K562 (cell line): ENCODE data around the gene PACRG. TPM values are rescaled to one million over a fixed set of nuclear protein-coding genes. Genes with fewer than 3 reads are reported as not detected.

Experiments
- ATAC-seq: fragments of 200-7000 bp; cut with Tn5 transposase; 3 replicates; pipeline ENCODE4 v1.9.1; 2020; ENCODE audit warnings: moderate library complexity
- BruUV-seq: library from RNA; stranded (reverse); fragments of 400-500 nt; replicated peaks from 2 replicates; lab custom pipeline; 2021; lab: Mats Ljungman, UMichigan
- CTCF ChIA-PET: fragments of 300-600 bp; formaldehyde crosslinking; extraction: SDS; loops from one replicate; lab custom pipeline; 2021; ENCODE audit warnings: low intra/inter-chr PET ratio; lab: Yijun Ruan, JAX
- POLR2A ChIA-PET: fragments of 300-600, 350-650 bp; sonication (Branson Sonifier 250); formaldehyde crosslinking; extraction: SDS; loops from one replicate; lab custom pipeline; 2021; ENCODE audit warnings: antibody characterized with exemption, inconsistent platforms; lab: Yijun Ruan, JAX
- DNase-seq, 4 experiments: peaks; one replicate each; pipeline versions ENCODE4 v3.0.0 to v3.0.0-alpha.2; 2011 to 2018; ENCODE audit warnings: low spot score in 3 of 4, mixed read lengths in 3 of 4; ENCODE audit errors: extremely low read depth in 1 of 4
- FAIRE-seq: peaks from 2 replicates; lab custom pipeline; 2011; peaks lifted over from hg19 to GRCh38; lab: Jason Lieb, UNC
- H2AFZ ChIP-seq: 2 replicates; pipeline ENCODE4 v1.6.0; 2011; ENCODE audit warnings: low read depth, low read length, control low read depth, inconsistent platforms
- H3K27ac ChIP-seq: fragments of 200-600 bp; 3 replicates; pipeline ENCODE4 v1.8.0; 2011; ENCODE audit warnings: low read depth, mild to moderate bottlenecking, control low read depth, inconsistent platforms, low read length, moderate library complexity, mixed read lengths; ENCODE audit errors: extremely low read depth
- H3K27me3 ChIP-seq, 2 experiments: fragments of 300-600 bp in 1 of 2; 2 replicates in 1 of 2; 3 replicates in 1 of 2; pipeline versions ENCODE4 v1.6.0 to v1.8.0; 2011; ENCODE audit warnings: inconsistent platforms in 2 of 2, low read length in 2 of 2, mild to moderate bottlenecking in 1 of 2, mixed read lengths in 1 of 2, moderate library complexity in 1 of 2; ENCODE audit not compliant: control insufficient read depth in 2 of 2, insufficient read depth in 2 of 2
- H3K36me3 ChIP-seq: fragments of 300-600 bp; 3 replicates; pipeline ENCODE4 v1.8.0; 2011; ENCODE audit warnings: mild to moderate bottlenecking, low read length, inconsistent platforms; ENCODE audit not compliant: control insufficient read depth, insufficient read depth
- H3K4me1 ChIP-seq, 2 experiments: fragments of 200-600 bp in 1 of 2; replicated peaks in 1 of 2; 2 replicates in 1 of 2; 3 replicates in 1 of 2; pipeline versions ENCODE4 v1.5.1 to v1.8.0; 2011; ENCODE audit warnings: inconsistent platforms in 2 of 2, low read length in 2 of 2, mild to moderate bottlenecking in 1 of 2, mixed read lengths in 1 of 2, moderate library complexity in 1 of 2; ENCODE audit not compliant: control insufficient read depth in 2 of 2, insufficient read depth in 2 of 2
- H3K4me2 ChIP-seq: 2 replicates; pipeline ENCODE4 v1.6.1; 2011; ENCODE audit warnings: low read length, control low read depth, inconsistent platforms, mixed read lengths; ENCODE audit not compliant: insufficient read depth
- H3K4me3 ChIP-seq: fragments of 200-600 bp; sonication (generic), shearing (Covaris generic); 2 replicates; pipeline ENCODE4 v1.5.1; 2016; ENCODE audit warnings: control low read depth, inconsistent platforms
- H3K79me2 ChIP-seq: fragments of 200-600 bp; 3 replicates; pipeline ENCODE4 v1.8.0; 2011; ENCODE audit warnings: low read length, inconsistent platforms; ENCODE audit not compliant: control insufficient read depth, insufficient read depth
- H3K9ac ChIP-seq, 2 experiments: 2 replicates each; pipeline versions ENCODE4 v1.6.0 to v1.6.1; 2011; ENCODE audit warnings: low read depth in 2 of 2, low read length in 2 of 2, control low read depth in 1 of 2, inconsistent platforms in 1 of 2, mild to moderate bottlenecking in 1 of 2, mixed read lengths in 1 of 2; ENCODE audit not compliant: insufficient read depth in 1 of 2
- H3K9me1 ChIP-seq: one replicate; pipeline ENCODE4 v1.6.0; 2011; ENCODE audit warnings: inconsistent platforms, mild to moderate bottlenecking, low read length, moderate library complexity; ENCODE audit not compliant: control insufficient read depth, insufficient read depth
- H3K9me3 ChIP-seq: replicated peaks from 2 replicates; pipeline ENCODE4 v1.5.1; 2011; ENCODE audit warnings: low read depth, low read length, inconsistent platforms; ENCODE audit not compliant: control insufficient read depth, insufficient read depth
- H4K20me1 ChIP-seq: replicated peaks from 2 replicates; pipeline ENCODE4 v1.6.1; 2011; ENCODE audit warnings: low read length, inconsistent platforms, mixed read lengths; ENCODE audit not compliant: control insufficient read depth, insufficient read depth
- PCBP1 ChIP-seq: fragments of 200-400 bp; formaldehyde crosslinking; IDR thresholded peaks from 2 replicates; pipeline ENCODE4 v1.6.1; 2018; ENCODE audit warnings: mild to moderate bottlenecking, low read depth, low read length; ENCODE audit not compliant: poor library complexity, severe bottlenecking
- POLR3G ChIP-seq: IDR thresholded peaks from 2 replicates; pipeline ENCODE4 v1.6.1; 2011; ENCODE audit not compliant: insufficient read length, insufficient replicate concordance; ENCODE audit errors: extremely low read depth
- SRSF1 ChIP-seq: fragments of 200-400 bp; formaldehyde crosslinking; IDR thresholded peaks from 2 replicates; pipeline ENCODE4 v1.6.1; 2017; ENCODE audit warnings: mild to moderate bottlenecking, low read depth, low read length, moderate library complexity
- THRA ChIP-seq: fragments of 450-650 bp; IDR thresholded peaks from 2 replicates; pipeline ENCODE4 v1.6.1; 2017; ENCODE audit warnings: mild to moderate bottlenecking, moderate library complexity
- USF2 ChIP-seq: sonication (generic); formaldehyde crosslinking; IDR thresholded peaks from 2 replicates; pipeline ENCODE4 v1.5.0; 2020; ENCODE audit warnings: missing genetic modification reagents
- ZNF174 ChIP-seq: fragments of 250-450 bp; sonication (Bioruptor Pico); IDR thresholded peaks from 2 replicates; pipeline ENCODE4 v1.4.0; 2020; ENCODE audit warnings: mild to moderate bottlenecking
- ZNF175 ChIP-seq: fragments of 200-800 bp; sonication (Bioruptor generic); IDR thresholded peaks from 2 replicates; pipeline ENCODE4 v1.6.1; 2016; ENCODE audit warnings: low read depth, mild to moderate bottlenecking, missing genetic modification characterization, missing compliant biosample characterization
- ZNF280B ChIP-seq: fragments of 250-450 bp; sonication (Bioruptor Pico); IDR thresholded peaks from 2 replicates; pipeline ENCODE4 v1.5.1; 2021; ENCODE audit warnings: mild to moderate bottlenecking
- ZNF316 ChIP-seq: fragments of 450-650 bp; IDR thresholded peaks from 2 replicates; pipeline ENCODE4 v1.6.1; 2016
- ZNF347 ChIP-seq: fragments of 450-650 bp; formaldehyde crosslinking; IDR thresholded peaks from 2 replicates; pipeline ENCODE4 v1.4.0; 2020; ENCODE audit warnings: low read depth, mild to moderate bottlenecking, moderate library complexity
- ZNF431 ChIP-seq: sonication (generic); formaldehyde crosslinking; IDR thresholded peaks from 2 replicates; pipeline ENCODE4 v1.8.0; 2022; ENCODE audit warnings: mild to moderate bottlenecking, missing genetic modification reagents
- WGBS: fragments of 100-300 bp; shearing (Covaris generic); methylation state at CpG from one replicate; pipeline ENCODE4 v1.1.6; 2016; ENCODE audit warnings: low coverage, mixed read lengths; ENCODE audit not compliant: insufficient coverage; ENCODE audit errors: missing lambda C conversion rate; 5-methylcytosine and 5-hydroxymethylcytosine counted together
- in situ Hi-C: fragments of 300-500 bp; cut with MboI; formaldehyde crosslinking; loops from 4 replicates; pipeline ENCODE4 v1.15.0; 2018; ENCODE audit warnings: inconsistent platforms, mixed read lengths
- intact Hi-C: fragments of 100-400 bp; cut with micrococcal nuclease; formaldehyde crosslinking; loops from 2 replicates; pipeline ENCODE4 v1.14.2; 2022
- polyA plus RNA-seq, 8 experiments: library from polyadenylated mRNA; depleted of rRNA in 4 of 8; stranded (reverse) in 5 of 8; unstranded in 3 of 8; fragments of >200 nt; fragmentation: Nextera tagmentation in 2 of 8; fragmentation: Illumina TruSeq in 1 of 8; extraction: Ambion mirVana in 2 of 8; extraction: Trizol in 1 of 8; gene quantifications; 2 replicates each; pipeline versions ENCODE4 v1.2.1 to v1.2.3, GENCODE V29; 2011 to 2014; ENCODE audit warnings: inconsistent platforms in 1 of 8, missing spikeins in 1 of 8
- total RNA-seq, 7 experiments: library from RNA; depleted of rRNA in 6 of 7; stranded (reverse); fragments of >200 nt in 6 of 7; fragmentation: Illumina TruSeq in 2 of 7; extraction: Trizol in 2 of 7; gene quantifications; 2 replicates each; pipeline versions ENCODE4 v1.2.1 to v1.2.3, GENCODE V29; 2011 to 2021; ENCODE audit warnings: low replicate concordance in 1 of 7

The PACRG gene
- total and polyA plus RNA-seq, 9 of the 15 experiments (the other 6 are each of a cell fraction or from before 2014, with no cell fraction given): 0.04 TPM; not detected in 8

- POLR2A ChIA-PET: interaction anchor here (0.9 kb wide), 1 partner anchor 12 kb away, joined by 4 read pairs; no protein-coding TSS in a partner anchor
Measured at GRCh38 chr6:162857326-162857725, 129.6 kb downstream of the PACRG start.

More at GRCh38 chr6:162857326-162857725, 129.6 kb downstream of the PACRG start:
- no peak for TF ChIP-seq SRSF1
- TF ChIP-seq THRA: no peak
- TF ChIP-seq ZNF347: no peak
- no peak for TF ChIP-seq ZNF431 (CRISPR knock-in tag)
- TF ChIP-seq POLR3G: no peak
- TF ChIP-seq ZNF174 (CRISPR knock-in tag): no peak
- TF ChIP-seq ZNF280B (CRISPR knock-in tag): no peak
- TF ChIP-seq ZNF316: no peak
- no peak for TF ChIP-seq ZNF175
- no peak for TF ChIP-seq PCBP1
- TF ChIP-seq USF2 (CRISPR knock-in tag): no peak
- no peaks in the 10 kb centered on the region for H3K9me1 ChIP-seq
- H3K4me3 ChIP-seq: no peak overlapping the region
- H3K9ac ChIP-seq: no peak overlapping the region
- H3K79me2 ChIP-seq: no peaks in the 10 kb centered on the region
- no peaks in the 10 kb centered on the region for H3K4me1 ChIP-seq
- BruUV-seq: no TSS peak
- 0% methylated on average over 2 of the region's 2 CpGs for WGBS
- in situ Hi-C loops (no loop called here), intact Hi-C loops (no loop called here)
- H3K9me3 ChIP-seq: no peaks in the 10 kb centered on the region
- no peak for ATAC-seq
- H3K27ac ChIP-seq: no peak overlapping the region
- no peaks in the 10 kb centered on the region for H3K36me3 ChIP-seq
- no peak overlapping the region for H2AFZ ChIP-seq
- FAIRE-seq: no peak
- DNase-seq: no peak
- CTCF ChIA-PET: no interaction called here
- H4K20me1 ChIP-seq: no peaks in the 10 kb centered on the region
- H3K27me3 ChIP-seq: no peaks in the 10 kb centered on the region
- H3K4me2 ChIP-seq: no peak overlapping the region
